CD4-positive, alpha-beta T cell treated with Interleukin-1 beta for 1 hour (primary cell): ENCODE data around the gene CAPN10.

Experiments used
- DNase-seq, 2 donors: peaks; one replicate each; pipeline ENCODE4 v3.0.0-alpha.2; 2020 to 2022

CAPN10 gene

GRCh38 chr2:240575101-240575965 is 11.2 kb upstream of the CAPN10 start:
- no peak for DNase-seq

GRCh38 chr2:240576036-240576435 is 10.5 kb upstream of the CAPN10 start:
- DNase-seq, result no peak

- DNase-seq, result no peak
Observed at GRCh38 chr2:240576436-240577205, 9.9 kb upstream of the CAPN10 start.

GRCh38 chr2:240577281-240578109 is 9.0 kb upstream of the CAPN10 start:
- DNase-seq, result no peak

- DNase-seq, result no peak
Observed at GRCh38 chr2:240578110-240578450, 8.5 kb upstream of the CAPN10 start.

GRCh38 chr2:240578488-240578887 is 8.0 kb upstream of the CAPN10 start:
- DNase-seq, result no peak

GRCh38 chr2:240579071-240579762 is 7.3 kb upstream of the CAPN10 start:
- DNase-seq, result no peak

GRCh38 chr2:240579771-240580614 is 6.5 kb upstream of the CAPN10 start:
- DNase-seq, result peak; percentile 77 to 84

GRCh38 chr2:240581811-240582210 is 4.7 kb upstream of the CAPN10 start:
- no peak for DNase-seq

GRCh38 chr2:240582781-240583180 is 3.8 kb upstream of the CAPN10 start:
- no peak for DNase-seq

- no peak for DNase-seq
Observed at GRCh38 chr2:240583774-240584173, 2.8 kb upstream of the CAPN10 start.

- peak in 1 of 2 donors; percentile 60 for DNase-seq
Observed at GRCh38 chr2:240584486-240585031, 2.0 kb upstream of the CAPN10 start.

GRCh38 chr2:240585101-240585500 is 1.4 kb upstream of the CAPN10 start:
- DNase-seq, result peak in 1 of 2 donors; percentile 30

- DNase-seq, result no peak
Observed at GRCh38 chr2:240585681-240586197, 795 bp upstream of the CAPN10 start.

GRCh38 chr2:240586919-240587800 is 626 bp downstream of the CAPN10 start:
- peak; percentile 49 to 51 for DNase-seq

- DNase-seq, result no peak
Observed at GRCh38 chr2:240588006-240588655, 1.6 kb downstream of the CAPN10 start.

GRCh38 chr2:240588669-240589068 is 2.1 kb downstream of the CAPN10 start:
- DNase-seq, result no peak

- no peak for DNase-seq
Observed at GRCh38 chr2:240589375-240589774, 2.8 kb downstream of the CAPN10 start.

- DNase-seq, result no peak
Observed at GRCh38 chr2:240589850-240590525, 3.5 kb downstream of the CAPN10 start.
